Activated CD4-positive, CD25-positive, alpha-beta regulatory T cell treated with anti-CD3 and anti-CD28 coated beads, Interleukin-2, amount 50 U/mL, for 24 hours (primary cell): ENCODE results near the gene UROC1.

Experiments used
- ATAC-seq, 2 donors: fragments of 150-1000 bp; cut with Tn5 transposase; one replicate each; pipeline ENCODE4 v1.10.0; 2021; ENCODE audit warnings: mild to moderate bottlenecking in 1 of 2, moderate library complexity in 1 of 2

Gene UROC1

GRCh38 chr3:126517291-126517951, at the start of gene UROC1:
TSS of gene UROC1 (minus strand) at chr3:126517773. CDS start at chr3:126517719, 54 bp downstream.
- ATAC-seq, result no peak

- no peak for ATAC-seq
Measured at GRCh38 chr3:126562737-126563276, 45.2 kb upstream of the UROC1 start.

GRCh38 chr3:126558336-126559071, 40.9 kb upstream of the UROC1 start, which contains the start of gene C3orf22:
TSS of gene C3orf22 (minus strand) at chr3:126558932. CDS start at chr3:126553390, 5,542 bp downstream.
- peak in 1 of 2 donors; percentile 10 for ATAC-seq

- no peak for ATAC-seq
Measured at GRCh38 chr3:126557761-126558160, 40.2 kb upstream of the UROC1 start.

GRCh38 chr3:126557415-126557745, 39.8 kb upstream of the UROC1 start:
- ATAC-seq, result no peak

GRCh38 chr3:126556637-126557414, 39.3 kb upstream of the UROC1 start:
- ATAC-seq, result no peak

GRCh38 chr3:126555795-126556636, 38.4 kb upstream of the UROC1 start:
- no peak for ATAC-seq

- ATAC-seq, result no peak
Measured at GRCh38 chr3:126554560-126555525, 37.3 kb upstream of the UROC1 start.

GRCh38 chr3:126553284-126554084, 35.9 kb upstream of the UROC1 start:
- ATAC-seq, result no peak

GRCh38 chr3:126552688-126553283, 35.2 kb upstream of the UROC1 start:
- no peak for ATAC-seq

GRCh38 chr3:126551839-126552687, 34.5 kb upstream of the UROC1 start:
- no peak for ATAC-seq

GRCh38 chr3:126551121-126551838, 33.7 kb upstream of the UROC1 start:
- no peak for ATAC-seq

- no peak for ATAC-seq
Measured at GRCh38 chr3:126550488-126551051, 33.0 kb upstream of the UROC1 start.

GRCh38 chr3:126549861-126550487, 32.4 kb upstream of the UROC1 start:
- ATAC-seq, result no peak

- ATAC-seq, result no peak
Measured at GRCh38 chr3:126548556-126549466, 31.2 kb upstream of the UROC1 start.

- ATAC-seq, result no peak
Measured at GRCh38 chr3:126547721-126548120, 30.1 kb upstream of the UROC1 start.
